Upper lobe of right lung (tissue), 1 donor: ENCODE results near the gene HARBI1. TPM values are rescaled to one million over a fixed set of nuclear protein-coding genes. Genes with fewer than 3 reads are reported as not detected.
A peak's percentile ranks its signal among the peaks of the same experiment; 100 is the strongest.

ENCODE experiments used
- ATAC-seq: fragments of 200-7000 bp; cut with Tn5 transposase; one replicate; pipeline ENCODE4 v1.9.1; 2020; ENCODE audit warnings: mild to moderate bottlenecking, moderate library complexity
- DNase-seq: peaks from one replicate; pipeline ENCODE4 v3.0.0-alpha.2; 2020
- H3K27ac ChIP-seq: fragments of 200-600 bp; one replicate; pipeline ENCODE4 v1.8.0; 2022
- H3K27me3 ChIP-seq: fragments of 200-600 bp; one replicate; pipeline ENCODE4 v1.8.0; 2022; ENCODE audit warnings: mild to moderate bottlenecking
- H3K36me3 ChIP-seq: fragments of 200-600 bp; one replicate; pipeline ENCODE4 v1.8.0; 2022
- H3K4me1 ChIP-seq: fragments of 200-600 bp; one replicate; pipeline ENCODE4 v1.8.0; 2022
- H3K4me3 ChIP-seq: fragments of 200-600 bp; one replicate; pipeline ENCODE4 v1.8.0; 2022; ENCODE audit warnings: mild to moderate bottlenecking
- H3K9me3 ChIP-seq: fragments of 200-600 bp; one replicate; pipeline ENCODE4 v1.8.0; 2022
- intact Hi-C: fragments of 100-400 bp; cut with DNase I; formaldehyde crosslinking; loops from one replicate; pipeline ENCODE4 v1.11.0; 2022
- total RNA-seq: library from RNA; stranded (reverse); fragmentation: NEBNext Ultra II Directional; extraction: Animal tissue kit (Norgen Biotek cat#: 25700); gene quantifications from one replicate; pipeline ENCODE4 v1.2.1, GENCODE V29; 2021
- TF ChIP-seq, protein P1 (sequence below): fragments of 200-600 bp; IDR thresholded peaks from one replicate; pipeline ENCODE4 v1.8.0; 2022; ENCODE audit warnings: antibody characterized with exemption
- donor health status: DM: no; HTN: yes; CAD: no; lungs with severe emphysema.

HARBI1 gene
- total RNA-seq, 1 donor from 2014 or later, result 5.2 TPM

DNA sequence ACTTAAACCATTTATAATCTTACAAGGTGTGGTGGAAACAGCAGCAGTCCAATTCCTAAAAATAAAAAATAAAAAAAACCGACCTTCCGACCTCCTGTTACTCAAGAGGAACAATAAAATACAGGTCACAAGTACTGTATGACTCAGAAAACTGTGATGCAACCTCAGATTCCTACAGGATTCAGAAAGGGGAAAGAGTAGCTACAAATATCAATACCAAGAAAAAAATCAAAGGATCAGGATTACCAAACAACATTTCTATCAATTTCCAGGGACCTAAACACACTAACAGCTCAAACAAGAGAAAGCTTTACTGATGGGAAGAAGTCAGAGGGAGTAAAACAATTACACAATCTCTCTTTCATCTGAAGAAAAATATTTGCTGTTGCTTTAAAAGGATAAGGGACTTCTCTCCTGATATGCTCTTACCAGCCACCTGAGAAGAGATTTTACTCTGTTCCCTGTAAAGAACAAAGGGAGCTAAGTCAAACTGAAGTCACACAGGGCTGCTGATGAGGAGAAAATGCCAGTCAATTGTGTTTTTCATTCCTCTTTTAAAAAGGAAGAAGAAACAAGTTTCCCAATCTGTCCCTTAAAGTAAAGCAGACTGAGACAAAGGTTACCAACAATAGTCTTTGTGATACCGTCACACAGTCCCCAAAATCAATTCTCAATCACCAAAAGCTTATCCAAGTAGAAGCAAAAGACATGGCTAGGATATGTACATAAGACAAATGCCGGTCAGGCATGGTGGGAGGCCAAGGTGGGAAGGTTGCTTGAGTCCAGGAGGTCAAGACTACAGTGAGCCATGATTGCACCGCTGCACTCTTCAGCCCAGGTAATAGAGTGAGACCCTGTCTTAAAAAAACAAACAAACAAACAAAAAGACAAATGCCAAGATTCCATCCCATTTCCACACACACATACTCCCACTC, 62.5 kb downstream of the HARBI1 start:
- H3K4me3 ChIP-seq, result no peak overlapping the region
- no peak for DNase-seq

DNA sequence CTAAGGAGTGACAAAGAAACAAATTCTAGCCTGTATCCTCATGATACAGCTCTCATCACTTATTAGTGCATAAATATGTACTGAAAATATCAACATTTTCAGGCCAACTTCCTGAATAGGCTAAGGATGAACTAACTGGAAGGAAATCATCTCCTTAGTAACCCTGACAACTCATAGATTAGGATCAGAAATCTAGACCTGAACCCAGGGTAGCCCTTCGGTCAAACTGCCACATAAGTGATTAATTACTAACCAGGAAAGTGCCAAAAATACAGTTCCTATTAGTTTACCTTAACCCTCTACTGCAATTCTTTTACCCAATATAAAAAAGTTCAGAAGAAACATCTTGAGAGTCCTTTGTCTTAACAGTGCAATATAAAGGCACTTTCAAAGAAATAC, 63.2 kb downstream of the HARBI1 start:
- Histone ChIP-seq H3K27ac (peak overlapping the region; percentile 67), H3K9me3 (no peaks in the 10 kb centered on the region), H3K36me3 (no peaks in the 10 kb centered on the region), H3K4me3 (no peak overlapping the region), H3K4me1 (peaks cover 27% of the 10 kb centered on the region), H3K27me3 (no peaks in the 10 kb centered on the region)
- TF ChIP-seq, protein P1, sequence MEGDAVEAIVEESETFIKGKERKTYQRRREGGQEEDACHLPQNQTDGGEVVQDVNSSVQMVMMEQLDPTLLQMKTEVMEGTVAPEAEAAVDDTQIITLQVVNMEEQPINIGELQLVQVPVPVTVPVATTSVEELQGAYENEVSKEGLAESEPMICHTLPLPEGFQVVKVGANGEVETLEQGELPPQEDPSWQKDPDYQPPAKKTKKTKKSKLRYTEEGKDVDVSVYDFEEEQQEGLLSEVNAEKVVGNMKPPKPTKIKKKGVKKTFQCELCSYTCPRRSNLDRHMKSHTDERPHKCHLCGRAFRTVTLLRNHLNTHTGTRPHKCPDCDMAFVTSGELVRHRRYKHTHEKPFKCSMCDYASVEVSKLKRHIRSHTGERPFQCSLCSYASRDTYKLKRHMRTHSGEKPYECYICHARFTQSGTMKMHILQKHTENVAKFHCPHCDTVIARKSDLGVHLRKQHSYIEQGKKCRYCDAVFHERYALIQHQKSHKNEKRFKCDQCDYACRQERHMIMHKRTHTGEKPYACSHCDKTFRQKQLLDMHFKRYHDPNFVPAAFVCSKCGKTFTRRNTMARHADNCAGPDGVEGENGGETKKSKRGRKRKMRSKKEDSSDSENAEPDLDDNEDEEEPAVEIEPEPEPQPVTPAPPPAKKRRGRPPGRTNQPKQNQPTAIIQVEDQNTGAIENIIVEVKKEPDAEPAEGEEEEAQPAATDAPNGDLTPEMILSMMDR, result no peak
- ATAC-seq (peak; percentile 31), DNase-seq (no peak)
- intact Hi-C loops, result no loop called here

More for the DNA sequence above, 62.5 kb downstream of the HARBI1 start:
- H3K9me3 ChIP-seq, result no peaks in the 10 kb centered on the region
- no peaks in the 10 kb centered on the region for H3K27me3 ChIP-seq
- peak; percentile 80 for ATAC-seq
- no peaks in the 10 kb centered on the region for H3K36me3 ChIP-seq
- intact Hi-C loops, result no loop called here
- TF ChIP-seq, protein P1, result no peak
- H3K27ac ChIP-seq, result peak overlapping the region; percentile 67
- H3K4me1 ChIP-seq, result peaks cover 27% of the 10 kb centered on the region

Other genes starting within 250 kb of the HARBI1 start
- gene MDK, start 235.6 kb downstream of the HARBI1 start, total RNA-seq, result 24.7 TPM
- 0.35 TPM for gene CHRM4, start 225.5 kb downstream of the HARBI1 start, total RNA-seq
- 33.9 TPM for gene AMBRA1, start 23.2 kb downstream of the HARBI1 start, total RNA-seq
- gene ATG13, start 326 bp upstream of the HARBI1 start, total RNA-seq, result 61.1 TPM
- gene ARHGAP1, start 83.4 kb upstream of the HARBI1 start, total RNA-seq, result 62.8 TPM
- gene ZNF408, start 83.8 kb upstream of the HARBI1 start, total RNA-seq, result 9.3 TPM
- not detected for gene F2, start 102.0 kb upstream of the HARBI1 start, total RNA-seq
- 56.3 TPM for gene CKAP5, start 229.1 kb upstream of the HARBI1 start, total RNA-seq